H1 (cell line): Measurements from ENCODE around the gene CACNG7. TPM values are rescaled to one million over a fixed set of nuclear protein-coding genes. Genes with fewer than 3 reads are reported as not detected.

Source experiments
- BRCA1 ChIP-seq: IDR thresholded peaks from 2 replicates; pipeline ENCODE4 v1.6.1; 2012; ENCODE audit warnings: low read depth, low read length, improper control_type of control experiment
- CEBPB ChIP-seq: IDR thresholded peaks from 2 replicates; pipeline ENCODE4 v1.6.1; 2012; ENCODE audit warnings: low read depth, low read length
- EGR1 ChIP-seq: IDR thresholded peaks from 2 replicates; pipeline ENCODE4 v1.6.1; 2011; ENCODE audit warnings: low read depth, low read length, borderline replicate concordance
- NRF1 ChIP-seq: IDR thresholded peaks from 2 replicates; pipeline ENCODE4 v1.6.1; 2011; ENCODE audit warnings: mild to moderate bottlenecking, low read depth, low read length, improper control_type of control experiment
- ZNF274 ChIP-seq: IDR thresholded peaks from 2 replicates; pipeline ENCODE4 v1.7.0; 2012; ENCODE audit warnings: low read length, borderline replicate concordance; ENCODE audit errors: extremely low read depth
- polyA plus RNA-seq, 7 experiments: library from polyadenylated mRNA; depleted of rRNA in 3 of 7; stranded (reverse) in 5 of 7; unstranded in 2 of 7; fragments of >200 nt in 5 of 7; fragments of 200-250 nt in 2 of 7; gene quantifications; 1 replicate in 5 of 7; 2 replicates in 1 of 7; 4 replicates in 1 of 7; pipeline versions ENCODE4 v1.2.1 to v1.2.3, GENCODE V29; 2011 to 2013; ENCODE audit warnings: missing spikeins in 2 of 7, mixed read lengths in 2 of 7
- total RNA-seq: library from RNA; stranded (reverse); fragmentation: NEBNext Ultra II Directional; extraction: Animal tissue kit (Norgen Biotek cat#: 25700); gene quantifications from 2 replicates; pipeline ENCODE4 v1.2.1, GENCODE V29; 2021

The CACNG7 gene
- total and polyA plus RNA-seq, 2 of the 8 experiments (the other 6 are each of a cell fraction or from before 2014, with no cell fraction given) = 28.9 to 69.8 TPM

- TF ChIP-seq ZNF274 (no peak), NRF1 (no peak), EGR1 (no peak), CEBPB (no peak), BRCA1 (no peak)
Observed at GRCh38 chr19:53870485-53870844, 38.6 kb upstream of the CACNG7 start (continued).
